Measurements from ENCODE around the gene NPW.

DNA sequence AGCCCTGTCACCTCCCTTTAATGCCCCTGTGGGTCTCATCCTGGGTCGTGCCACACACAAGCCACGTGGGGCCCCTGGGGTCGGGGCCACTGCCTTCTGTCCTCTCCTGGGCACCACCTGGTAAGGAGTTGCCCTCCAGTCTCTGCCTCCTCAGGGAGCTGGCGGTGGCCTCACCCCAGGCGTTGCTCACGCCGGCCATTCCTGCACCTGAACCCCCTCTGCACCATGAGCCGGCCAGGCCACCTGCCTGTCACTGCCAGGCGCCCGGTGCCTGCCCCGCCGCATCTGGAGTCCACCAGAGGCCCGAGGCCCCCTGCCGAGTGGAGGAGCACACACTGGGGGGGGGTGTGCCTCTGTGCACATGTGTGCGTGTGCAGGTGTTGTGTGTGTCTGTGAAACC lies 17.5 kb downstream of the NPW start:
- TF ChIP-seq, protein P1, sequence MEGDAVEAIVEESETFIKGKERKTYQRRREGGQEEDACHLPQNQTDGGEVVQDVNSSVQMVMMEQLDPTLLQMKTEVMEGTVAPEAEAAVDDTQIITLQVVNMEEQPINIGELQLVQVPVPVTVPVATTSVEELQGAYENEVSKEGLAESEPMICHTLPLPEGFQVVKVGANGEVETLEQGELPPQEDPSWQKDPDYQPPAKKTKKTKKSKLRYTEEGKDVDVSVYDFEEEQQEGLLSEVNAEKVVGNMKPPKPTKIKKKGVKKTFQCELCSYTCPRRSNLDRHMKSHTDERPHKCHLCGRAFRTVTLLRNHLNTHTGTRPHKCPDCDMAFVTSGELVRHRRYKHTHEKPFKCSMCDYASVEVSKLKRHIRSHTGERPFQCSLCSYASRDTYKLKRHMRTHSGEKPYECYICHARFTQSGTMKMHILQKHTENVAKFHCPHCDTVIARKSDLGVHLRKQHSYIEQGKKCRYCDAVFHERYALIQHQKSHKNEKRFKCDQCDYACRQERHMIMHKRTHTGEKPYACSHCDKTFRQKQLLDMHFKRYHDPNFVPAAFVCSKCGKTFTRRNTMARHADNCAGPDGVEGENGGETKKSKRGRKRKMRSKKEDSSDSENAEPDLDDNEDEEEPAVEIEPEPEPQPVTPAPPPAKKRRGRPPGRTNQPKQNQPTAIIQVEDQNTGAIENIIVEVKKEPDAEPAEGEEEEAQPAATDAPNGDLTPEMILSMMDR (optimal IDR thresholded peaks at IDR 0.05 in 1 of 3, IDR thresholded peaks at IDR 0.05 in 1 of 3, conservative IDR thresholded peaks at IDR 0.05 in 1 of 3; ENCODE audit: extremely low read depth in 1 of 3, insufficient read depth in 2 of 3, low read length in 3 of 3) = no peak
- TF ChIP-seq EZH2 (IDR thresholded peaks at IDR 0.05; ENCODE audit: low read length) = no peak

All from keratinocyte (primary cell).